T-helper 1 cell treated with Interleukin-12 subunit alpha and Interleukin-12 subunit beta and Interleukin-4 antibody, amounts not matched to agents 30 ng/mL and 1 ng/mL, for 36 hours (primary cell): ENCODE results near the gene GSTA4. TPM values are rescaled to one million over a fixed set of nuclear protein-coding genes. Genes with fewer than 3 reads are reported as not detected.

ENCODE experiments used
- intact Hi-C: fragments of 100-400 bp; cut with micrococcal nuclease; formaldehyde crosslinking; loops from one replicate; pipeline ENCODE4 v1.15.1; 2024
- total RNA-seq: library from RNA; stranded (reverse); gene quantifications from 2 replicates; pipeline ENCODE4 v1.2.3, GENCODE V29; 2022

GSTA4 gene, protein sequence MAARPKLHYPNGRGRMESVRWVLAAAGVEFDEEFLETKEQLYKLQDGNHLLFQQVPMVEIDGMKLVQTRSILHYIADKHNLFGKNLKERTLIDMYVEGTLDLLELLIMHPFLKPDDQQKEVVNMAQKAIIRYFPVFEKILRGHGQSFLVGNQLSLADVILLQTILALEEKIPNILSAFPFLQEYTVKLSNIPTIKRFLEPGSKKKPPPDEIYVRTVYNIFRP
- 3.7 and 4.8 TPM in 2 replicates for total RNA-seq

DNA sequence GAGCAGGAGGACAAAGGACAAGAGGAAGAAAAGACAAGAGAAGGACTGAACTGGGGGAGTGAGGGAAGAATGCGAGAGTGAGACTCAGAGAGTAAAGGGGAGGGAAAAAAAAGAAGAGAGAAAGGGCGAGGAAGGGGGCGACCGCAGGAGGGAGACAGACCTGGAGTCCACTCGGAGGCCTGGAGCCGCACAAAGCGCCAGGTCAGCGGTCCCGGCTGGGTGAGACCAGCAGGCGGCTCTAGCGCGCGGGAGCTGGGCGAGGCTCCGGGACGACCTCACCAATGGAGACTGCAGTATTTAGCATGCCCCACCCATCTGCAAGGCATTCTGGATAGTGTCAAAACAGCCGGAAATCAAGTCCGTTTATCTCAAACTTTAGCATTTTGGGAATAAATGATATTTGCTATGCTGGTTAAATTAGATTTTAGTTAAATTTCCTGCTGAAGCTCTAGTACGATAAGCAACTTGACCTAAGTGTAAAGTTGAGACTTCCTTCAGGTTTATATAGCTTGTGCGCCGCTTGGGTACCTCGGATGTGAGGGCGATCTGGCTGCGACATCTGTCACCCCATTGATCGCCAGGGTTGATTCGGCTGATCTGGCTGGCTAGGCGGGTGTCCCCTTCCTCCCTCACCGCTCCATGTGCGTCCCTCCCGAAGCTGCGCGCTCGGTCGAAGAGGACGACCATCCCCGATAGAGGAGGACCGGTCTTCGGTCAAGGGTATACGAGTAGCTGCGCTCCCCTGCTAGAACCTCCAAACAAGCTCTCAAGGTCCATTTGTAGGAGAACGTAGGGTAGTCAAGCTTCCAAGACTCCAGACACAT lies at the start of gene GSTA4:
Gene GSTA4 (minus strand): TSS at position 196 of the 824 bp plus-strand sequence. CDS start 1,041 bp downstream, outside the sequence.
- intact Hi-C loops = loop anchor here (1.0 to 10.0 kb wide), 15 partner anchors 11 to 797 kb away; partner anchors contain the start of genes EFHC1, ELOVL5, MCM3 and TMEM14A

DNA sequence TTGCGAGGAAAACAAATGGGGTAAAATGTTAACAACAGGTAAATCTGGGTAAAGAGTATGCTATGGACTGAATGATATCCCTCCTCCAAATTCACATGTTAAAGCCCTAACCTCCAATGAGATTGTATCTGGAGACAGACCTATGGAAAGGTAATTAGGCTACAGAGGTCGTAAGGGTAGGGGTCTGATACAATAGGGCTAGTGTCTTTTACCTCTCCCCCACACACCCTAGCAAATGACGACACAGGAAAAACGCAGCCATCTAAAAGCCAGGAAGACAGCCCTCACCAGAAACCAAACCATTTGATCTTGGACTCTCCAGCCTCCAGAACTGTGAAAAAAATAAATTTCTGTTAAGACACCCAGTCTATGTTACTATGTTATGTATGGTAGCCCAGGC lies 49.5 kb upstream of the GSTA4 start:
- intact Hi-C loops = no loop called here

DNA sequence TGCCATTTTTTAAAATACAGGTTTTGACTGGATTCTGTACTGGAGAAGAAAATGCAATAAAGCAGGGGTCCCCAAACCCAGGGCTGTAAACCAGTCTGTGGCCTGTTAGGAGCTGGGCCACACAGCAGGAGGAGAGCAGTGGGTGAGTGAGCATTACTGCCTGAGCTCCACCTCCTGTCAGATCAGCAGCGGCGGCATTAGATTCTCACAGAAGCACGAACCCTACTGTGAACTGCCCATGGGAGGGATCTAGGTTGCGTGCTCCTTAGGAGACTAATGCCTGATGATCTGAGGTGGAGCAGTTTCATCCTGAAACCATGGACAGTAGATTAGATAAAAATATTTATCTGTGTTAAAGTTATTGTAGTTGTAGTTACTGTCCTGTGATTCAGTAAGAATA lies 49.0 kb upstream of the GSTA4 start:
- intact Hi-C loops = no loop called here

DNA sequence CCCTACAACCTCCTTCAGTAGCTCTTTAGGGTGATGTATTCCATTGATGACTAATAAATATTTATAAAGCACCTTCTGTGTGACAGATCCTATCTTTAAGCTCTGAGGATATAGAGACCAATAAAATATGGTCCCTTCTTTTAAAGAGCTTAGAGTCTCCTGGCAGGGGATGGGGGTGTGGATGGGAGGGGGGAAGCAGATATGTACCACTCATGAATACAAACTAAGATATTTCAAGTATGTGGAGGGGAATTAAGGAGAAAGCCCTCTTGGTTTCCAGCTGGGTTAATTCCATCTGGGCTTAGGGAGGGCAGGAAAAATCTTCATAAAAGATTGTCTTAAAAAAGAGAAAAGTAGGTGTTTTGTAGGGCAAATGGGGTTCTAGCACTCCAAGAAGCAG lies 48.5 kb upstream of the GSTA4 start:
- intact Hi-C loops = no loop called here

DNA sequence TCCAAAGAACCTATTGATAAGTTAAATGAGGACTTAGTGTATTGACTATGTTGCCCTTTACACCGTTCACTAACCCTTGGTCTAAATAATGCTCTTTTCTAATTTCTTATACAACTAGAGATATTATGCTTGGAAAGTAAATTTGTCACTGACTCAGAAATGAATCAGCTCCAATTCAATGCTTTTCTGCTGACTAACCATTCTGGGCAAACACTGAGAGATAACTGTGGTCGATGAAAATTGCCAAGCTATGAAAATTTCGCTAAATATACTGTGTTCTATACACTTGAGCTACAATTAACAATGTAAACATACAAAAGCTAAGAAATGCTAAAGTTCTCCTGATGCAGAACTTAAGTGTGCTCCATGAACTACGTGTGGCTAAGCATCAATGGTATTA lies 47.0 kb upstream of the GSTA4 start:
- intact Hi-C loops = no loop called here

DNA sequence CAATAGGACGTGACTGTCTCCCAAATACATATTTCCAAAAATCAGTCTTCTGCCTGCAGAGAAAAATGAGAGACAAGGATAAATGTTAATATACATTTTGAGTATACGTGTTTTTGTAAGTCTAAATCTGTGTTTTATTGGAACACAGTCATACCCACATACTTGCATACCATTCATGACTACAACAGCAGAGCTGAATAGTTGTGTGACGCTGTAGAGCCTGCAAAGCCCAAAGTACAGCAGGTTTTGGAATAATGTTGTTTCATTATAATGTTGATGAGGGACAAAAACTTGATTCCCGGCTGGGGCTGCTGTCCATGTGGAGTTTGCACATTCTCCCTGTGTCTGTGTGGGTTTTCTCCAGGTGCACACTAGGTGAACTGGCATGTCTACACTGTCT lies 46.3 kb upstream of the GSTA4 start:
- intact Hi-C loops = no loop called here

DNA sequence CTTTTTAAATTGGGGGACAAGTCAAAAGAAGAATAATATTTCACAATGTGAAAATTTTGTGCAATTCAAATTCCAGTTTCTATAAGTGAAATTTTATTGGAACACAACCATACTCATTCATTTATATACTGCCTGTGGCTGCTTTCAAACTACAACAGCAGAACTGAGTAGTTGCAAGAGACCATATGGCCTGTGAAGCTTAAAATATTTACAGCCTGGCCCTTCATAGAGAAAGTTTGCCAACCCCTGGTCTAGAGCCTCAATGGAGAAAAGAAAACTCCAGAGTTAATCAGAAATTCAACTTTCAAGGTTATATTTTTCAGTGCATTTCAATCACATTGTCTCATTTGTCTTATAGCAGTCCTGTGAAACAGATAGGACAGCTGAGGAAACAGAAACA lies 43.5 kb upstream of the GSTA4 start:
- intact Hi-C loops = no loop called here

DNA sequence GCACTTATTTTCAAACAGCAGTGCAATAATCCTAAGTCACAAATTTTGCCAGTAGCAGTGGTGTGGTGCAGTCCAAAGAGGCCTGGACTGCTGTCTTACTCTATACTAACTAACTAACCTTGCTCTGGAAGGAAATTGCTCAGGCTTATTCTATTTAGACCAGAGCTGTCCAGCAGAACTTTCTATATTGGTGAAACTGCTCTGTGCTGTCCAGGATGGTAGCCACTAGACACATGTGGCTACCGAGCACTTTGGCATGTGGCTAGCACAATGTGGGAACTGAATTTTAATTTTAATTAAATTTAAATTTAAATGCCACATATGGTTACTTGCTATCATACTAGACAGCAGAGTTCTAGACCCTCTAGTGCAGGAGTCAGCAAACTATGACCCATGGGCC lies 43.1 kb upstream of the GSTA4 start:
- intact Hi-C loops = no loop called here

DNA sequence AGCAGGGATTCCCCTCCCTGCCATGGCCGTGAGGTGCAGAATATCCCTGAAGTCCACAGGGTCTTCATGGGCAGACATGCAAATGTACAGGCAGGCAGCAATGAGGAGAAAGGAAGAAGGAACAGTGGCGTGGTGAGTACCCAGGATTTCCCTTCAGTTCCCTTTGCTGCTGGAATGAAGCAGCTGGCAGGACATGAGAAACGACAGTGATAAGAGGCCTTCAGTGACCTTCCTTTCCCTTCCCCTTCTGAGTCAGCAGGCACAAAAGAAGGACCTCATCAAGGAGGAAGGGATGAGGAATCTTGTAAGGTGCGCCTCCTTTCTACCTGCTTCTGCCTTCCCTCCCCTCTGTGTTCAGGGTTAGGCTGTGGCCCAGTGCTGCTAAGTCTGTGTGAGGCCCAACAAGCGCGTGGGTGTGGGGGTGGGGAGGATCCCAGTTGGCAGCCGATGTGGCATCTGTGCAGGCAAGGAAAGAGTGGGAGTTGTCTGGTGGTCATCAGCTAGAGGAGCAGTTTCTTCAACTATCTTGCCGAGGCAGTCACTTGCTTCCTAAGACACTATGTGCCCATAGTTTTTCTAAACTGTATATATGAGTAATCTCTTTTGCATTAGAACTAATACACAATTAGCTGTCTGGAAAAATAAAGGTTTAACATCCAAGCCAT lies 40.6 kb upstream of the GSTA4 start:
- intact Hi-C loops = no loop called here

DNA sequence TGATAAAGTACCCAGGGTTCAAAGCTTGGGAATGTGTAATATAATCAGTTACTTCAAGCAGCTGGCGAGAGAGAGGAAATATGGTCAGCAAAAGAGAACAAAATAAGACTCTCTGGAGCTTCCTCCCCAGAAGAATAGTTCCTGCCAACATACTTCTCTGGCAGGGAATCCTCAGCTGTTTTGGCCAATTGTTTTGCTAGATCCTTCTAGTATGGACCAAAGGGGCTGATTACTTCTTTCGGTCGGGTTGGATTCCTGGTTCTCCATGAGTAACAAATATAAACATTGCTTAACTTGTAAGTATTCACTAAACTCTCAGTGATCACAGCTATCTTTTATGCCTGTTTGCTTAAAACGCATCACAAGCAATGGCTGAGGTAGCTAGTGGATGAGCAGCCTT lies 38.7 kb upstream of the GSTA4 start:
- intact Hi-C loops = no loop called here

DNA sequence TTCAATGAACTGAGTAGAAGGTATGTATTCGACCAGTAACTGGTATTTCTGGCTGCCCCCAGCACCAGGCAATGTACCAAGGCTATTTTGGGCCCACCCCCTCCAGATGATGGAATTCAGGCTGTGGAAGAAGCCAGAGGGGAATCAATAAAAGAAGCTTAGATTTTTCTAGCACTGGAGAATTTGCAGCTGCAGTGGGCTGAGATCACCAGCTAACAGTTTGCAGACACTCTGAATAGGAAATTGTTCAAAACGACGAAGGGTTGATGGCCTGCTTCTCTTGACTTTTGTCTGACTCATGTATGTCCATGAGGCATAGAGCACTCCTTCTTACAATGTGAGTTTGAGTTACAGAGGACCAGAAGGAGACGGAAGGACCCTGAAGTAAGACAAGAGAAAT lies 37.8 kb upstream of the GSTA4 start:
- intact Hi-C loops = no loop called here

DNA sequence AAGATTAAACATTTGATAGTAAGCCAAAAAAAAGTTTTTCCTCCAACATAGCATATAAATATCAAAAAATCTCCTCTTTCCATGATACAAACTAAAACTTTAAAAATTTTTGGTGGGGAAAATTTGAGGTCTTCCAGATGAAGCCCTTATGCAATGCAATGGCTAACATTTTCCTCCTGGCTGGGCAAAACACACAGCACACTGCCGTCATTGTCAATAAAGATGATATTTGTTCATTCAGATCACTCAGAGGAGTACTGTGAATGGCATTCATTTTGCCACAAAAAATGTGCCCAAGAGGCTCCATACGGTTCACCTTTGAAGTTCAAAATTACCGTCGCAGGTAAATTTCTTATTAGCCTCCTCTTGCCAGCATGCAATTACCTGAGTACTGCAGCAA lies 36.2 kb upstream of the GSTA4 start:
- intact Hi-C loops = no loop called here

DNA sequence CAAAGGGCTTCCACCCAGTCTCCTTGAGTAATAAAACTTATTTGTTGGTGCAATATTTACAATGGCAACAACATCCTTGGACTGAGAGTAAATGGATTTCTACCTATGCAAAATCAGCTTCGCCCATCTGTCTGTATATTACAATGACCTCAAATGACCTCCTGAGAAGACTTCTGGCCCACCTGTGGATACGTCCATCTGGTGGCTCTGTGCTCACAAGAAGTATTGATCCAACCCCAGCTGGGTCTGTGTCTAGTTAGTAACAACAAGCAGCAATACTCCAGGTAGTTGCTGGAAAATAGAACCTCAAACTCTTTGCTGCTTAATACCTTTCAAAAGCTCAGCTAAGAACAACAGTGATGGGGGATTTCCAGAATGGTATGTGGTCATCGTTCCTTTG lies 34.7 kb upstream of the GSTA4 start:
- intact Hi-C loops = no loop called here

DNA sequence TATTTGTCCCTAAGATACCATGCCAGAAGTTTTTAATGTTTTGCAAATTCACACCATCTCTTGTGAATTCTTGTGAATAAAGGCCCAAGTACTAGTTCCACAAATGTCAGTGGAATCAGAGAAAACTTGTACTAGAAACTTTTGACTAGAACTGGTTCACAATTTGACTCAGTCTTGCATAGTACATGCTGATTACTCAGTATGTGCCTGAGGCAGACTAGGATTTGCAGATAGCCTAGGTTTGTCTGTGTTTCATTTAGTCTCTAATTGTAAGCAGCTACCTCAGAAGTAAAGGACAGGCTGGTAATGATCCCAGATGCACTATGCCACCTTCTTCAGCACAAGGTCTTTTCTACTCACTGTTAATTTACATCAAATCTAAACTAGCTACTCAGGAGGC lies 34.2 kb upstream of the GSTA4 start:
- intact Hi-C loops = no loop called here

DNA sequence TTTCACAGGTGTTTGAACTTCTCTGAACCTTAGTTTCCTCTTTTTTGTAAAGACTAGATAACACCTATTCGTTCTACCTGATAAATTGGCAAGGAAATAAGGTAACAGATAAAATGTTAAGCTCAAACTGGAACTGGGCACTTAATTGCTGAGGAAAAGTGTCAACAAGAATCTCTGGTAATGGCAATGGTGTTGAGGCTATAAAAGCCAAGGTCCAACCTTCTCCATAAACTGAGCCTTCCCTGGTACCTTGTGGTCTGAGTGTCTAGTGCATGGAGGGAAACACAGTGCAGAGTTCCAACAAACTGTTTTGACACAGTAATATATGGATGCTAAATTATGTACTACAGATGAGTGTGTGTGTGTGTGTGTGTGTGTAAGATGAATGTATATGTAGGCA lies 33.4 kb upstream of the GSTA4 start:
- intact Hi-C loops = no loop called here

DNA sequence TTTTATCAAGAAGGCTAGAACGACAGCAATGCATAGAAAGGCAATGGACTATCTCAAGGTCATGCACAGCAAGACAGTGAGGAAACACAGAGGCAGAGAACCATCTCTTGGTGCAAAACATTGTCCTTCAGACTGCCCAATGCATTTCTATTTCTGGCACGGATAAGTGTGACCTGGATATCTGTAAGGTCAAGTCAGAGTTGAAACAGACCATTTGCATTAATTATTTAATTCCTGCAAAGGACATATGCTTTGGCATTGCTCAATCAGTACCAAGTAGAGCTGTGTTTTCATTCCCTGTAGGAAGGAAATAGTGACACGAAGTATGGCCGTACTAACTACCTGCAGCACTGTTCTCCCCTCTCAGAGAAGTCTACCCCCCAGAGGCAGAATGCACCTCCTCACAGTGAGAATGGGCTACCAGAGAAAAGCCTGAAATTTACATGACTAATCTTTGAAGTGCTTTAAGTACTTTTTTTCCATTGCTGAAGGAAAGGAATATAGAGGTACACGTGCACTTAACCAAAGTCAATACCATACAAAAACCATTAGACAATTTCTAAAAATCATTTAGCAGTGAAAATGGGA lies 32.1 kb upstream of the GSTA4 start:
- intact Hi-C loops = no loop called here

DNA sequence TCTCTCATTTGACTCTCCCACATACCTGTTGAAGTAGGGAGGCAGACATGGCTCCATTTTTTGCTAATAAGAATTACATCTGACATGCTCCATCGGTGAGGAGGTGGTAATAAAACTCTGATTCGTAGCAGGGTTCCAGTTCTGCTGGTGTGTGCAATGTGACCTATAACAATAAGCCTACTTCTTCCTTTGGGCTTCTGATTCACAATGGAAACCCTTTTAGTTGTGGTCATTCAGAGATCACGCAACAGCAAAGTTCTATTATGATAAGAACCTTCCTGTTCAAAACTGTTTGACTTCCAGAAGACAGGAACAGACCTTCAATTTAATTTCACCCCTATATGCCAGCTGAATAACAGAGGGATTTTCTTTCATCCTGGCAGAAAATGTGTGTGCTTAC lies 31.4 kb upstream of the GSTA4 start:
- intact Hi-C loops = no loop called here

DNA sequence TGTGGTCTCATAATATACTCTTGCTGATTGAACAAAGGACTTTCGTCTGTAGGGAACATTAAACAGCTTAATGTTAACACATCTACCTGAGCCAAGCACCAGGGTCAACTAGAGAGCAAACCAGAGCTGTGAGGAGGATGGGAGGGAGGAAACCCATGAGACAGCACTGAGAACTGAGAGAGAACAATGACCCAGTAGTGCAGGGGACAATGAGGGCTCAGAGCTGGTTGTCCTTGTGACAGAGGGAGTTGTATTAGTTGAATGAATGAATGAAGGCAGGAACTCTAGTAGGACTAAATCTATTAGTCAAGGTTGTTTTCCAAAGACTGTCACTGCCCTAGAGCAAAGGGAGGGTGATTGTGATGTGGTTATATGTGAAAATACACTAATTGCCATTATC lies 28.2 kb upstream of the GSTA4 start:
- intact Hi-C loops = no loop called here

DNA sequence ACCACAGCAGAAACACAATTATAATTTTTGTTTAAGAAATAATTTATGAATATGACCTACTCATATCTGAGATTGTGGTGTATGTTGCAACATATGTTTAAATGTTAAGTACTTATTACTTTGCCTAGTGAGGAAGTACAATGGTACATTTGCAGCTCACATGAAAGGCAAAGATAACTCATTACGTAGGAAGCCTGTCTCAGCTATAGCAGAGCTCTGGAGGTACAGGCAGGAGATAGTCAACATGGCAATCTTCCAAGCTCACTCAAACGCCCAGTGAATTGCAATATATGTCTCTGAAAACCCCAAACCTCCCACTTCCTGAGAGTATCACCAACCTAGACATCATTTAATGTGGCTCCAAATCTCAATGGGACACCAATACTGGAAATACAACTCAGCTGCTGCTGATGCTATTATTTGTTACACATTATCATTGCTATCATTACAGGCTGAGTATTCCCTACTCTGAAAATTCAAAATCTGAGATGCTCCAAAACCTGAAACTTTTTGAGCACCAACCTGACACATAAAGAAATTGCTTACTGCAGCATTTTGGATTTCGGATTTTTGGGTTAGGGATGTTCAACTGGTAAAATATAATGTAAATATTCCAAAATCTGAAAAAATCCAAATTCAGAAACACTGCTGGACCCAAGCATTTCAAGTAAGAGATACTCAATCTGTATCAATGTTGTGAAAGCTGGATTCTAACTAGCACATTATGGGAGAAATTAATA lies 25.1 kb upstream of the GSTA4 start:
- intact Hi-C loops = no loop called here

DNA sequence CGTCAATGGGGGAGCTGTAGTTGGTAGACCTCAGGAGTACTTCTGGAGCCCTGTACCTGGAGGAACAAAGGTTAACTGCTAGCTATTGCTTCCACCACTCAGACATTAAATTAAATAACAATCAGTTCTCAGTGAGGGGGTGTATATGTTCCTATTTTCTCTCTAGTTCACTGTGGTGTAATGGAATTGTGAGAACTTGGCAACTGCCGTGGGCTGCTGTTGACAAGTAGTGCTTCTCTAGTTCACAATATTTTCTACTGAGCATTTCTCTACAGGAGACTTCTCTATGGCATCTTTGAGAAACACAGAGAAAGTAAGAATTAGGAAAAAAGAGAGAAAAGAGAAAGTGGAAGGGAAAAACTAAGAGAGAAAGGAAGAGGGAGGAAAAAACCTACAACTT lies 23.4 kb upstream of the GSTA4 start:
- intact Hi-C loops = no loop called here

DNA sequence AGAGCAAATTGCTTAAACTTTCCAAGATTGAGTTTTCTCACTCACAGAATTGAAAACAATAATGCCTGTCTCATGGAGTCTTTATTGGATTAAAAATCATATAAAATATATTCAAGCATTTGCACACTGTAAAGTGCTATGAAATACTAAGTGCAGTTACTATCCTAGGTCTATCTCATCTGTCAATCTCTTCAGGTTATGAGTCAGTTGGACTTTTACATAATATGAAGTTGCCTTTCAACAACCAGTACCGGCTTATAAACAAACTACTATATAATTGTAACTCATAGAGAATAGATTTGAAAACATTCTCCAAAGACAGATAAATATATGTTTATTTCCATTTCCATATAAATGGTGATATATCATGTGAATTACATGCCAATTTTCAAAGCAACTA lies 20.4 kb upstream of the GSTA4 start:
- intact Hi-C loops = no loop called here
